ENCODE results near the gene CUX1. TPM values are rescaled to one million over a fixed set of nuclear protein-coding genes. Genes with fewer than 3 reads are reported as not detected.

CUX1 gene
- total RNA-seq, 1 donor = 46.2 TPM

DNA sequence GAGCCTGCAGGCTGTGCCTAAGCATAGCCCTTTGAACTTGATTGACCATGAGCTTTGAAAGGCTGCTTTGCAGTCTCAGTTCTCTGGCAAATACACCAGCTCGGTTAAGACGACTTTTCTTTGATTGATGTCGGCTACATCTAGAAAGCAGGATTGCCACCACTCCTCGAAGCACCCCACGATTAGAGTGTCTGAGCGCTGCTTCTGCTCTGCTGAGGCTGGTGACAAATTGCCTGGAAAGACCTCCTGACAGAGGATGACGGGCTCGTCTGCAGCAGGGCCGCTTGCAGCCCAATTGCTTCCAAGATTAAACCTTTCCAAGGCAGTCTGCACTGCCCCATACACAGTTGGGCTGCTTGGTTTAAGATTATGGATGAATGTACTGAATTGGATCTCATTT is 182.0 kb downstream of the CUX1 start:
- DNase-seq (ENCODE audit: low read depth) = no peak
- TF ChIP-seq, protein P1, sequence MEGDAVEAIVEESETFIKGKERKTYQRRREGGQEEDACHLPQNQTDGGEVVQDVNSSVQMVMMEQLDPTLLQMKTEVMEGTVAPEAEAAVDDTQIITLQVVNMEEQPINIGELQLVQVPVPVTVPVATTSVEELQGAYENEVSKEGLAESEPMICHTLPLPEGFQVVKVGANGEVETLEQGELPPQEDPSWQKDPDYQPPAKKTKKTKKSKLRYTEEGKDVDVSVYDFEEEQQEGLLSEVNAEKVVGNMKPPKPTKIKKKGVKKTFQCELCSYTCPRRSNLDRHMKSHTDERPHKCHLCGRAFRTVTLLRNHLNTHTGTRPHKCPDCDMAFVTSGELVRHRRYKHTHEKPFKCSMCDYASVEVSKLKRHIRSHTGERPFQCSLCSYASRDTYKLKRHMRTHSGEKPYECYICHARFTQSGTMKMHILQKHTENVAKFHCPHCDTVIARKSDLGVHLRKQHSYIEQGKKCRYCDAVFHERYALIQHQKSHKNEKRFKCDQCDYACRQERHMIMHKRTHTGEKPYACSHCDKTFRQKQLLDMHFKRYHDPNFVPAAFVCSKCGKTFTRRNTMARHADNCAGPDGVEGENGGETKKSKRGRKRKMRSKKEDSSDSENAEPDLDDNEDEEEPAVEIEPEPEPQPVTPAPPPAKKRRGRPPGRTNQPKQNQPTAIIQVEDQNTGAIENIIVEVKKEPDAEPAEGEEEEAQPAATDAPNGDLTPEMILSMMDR (IDR thresholded peaks at IDR 0.05; ENCODE audit: insufficient read depth, low read depth, low read length) = no peak
- H3K4me3 ChIP-seq (ENCODE audit: low read depth, low read length) = no peak overlapping the region

- no peak overlapping the region for H3K4me3 ChIP-seq (ENCODE audit: low read depth, low read length)
- DNase-seq (ENCODE audit: low read depth) = no peak
- TF ChIP-seq, protein P1 (IDR thresholded peaks at IDR 0.05; ENCODE audit: insufficient read depth, low read depth, low read length) = no peak
These were observed 182.7 kb downstream of the CUX1 start for GRCh38 chr7:102000123-102000522.

DNA sequence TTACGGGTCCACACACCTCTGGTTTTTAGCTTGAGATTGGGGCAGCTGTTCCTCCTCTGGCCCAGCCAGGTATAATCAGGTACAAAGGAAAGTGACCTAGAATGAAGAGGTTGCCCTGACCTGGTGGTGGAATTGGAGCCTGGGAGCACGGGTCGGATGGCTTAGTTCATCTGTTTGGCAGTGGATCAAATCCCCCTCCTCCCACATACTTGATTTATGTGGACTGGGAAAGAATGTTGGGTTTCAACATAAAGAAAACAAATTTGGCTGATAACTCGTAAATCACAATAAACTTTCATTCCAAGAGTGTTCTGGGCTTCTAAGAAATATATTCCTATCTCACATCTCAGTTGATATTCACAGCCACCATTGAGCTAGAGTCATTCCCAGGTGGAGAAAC is 186.8 kb downstream of the CUX1 start:
- no peak overlapping the region for H3K4me3 ChIP-seq (ENCODE audit: low read depth, low read length)
- TF ChIP-seq, protein P1 (IDR thresholded peaks at IDR 0.05; ENCODE audit: insufficient read depth, low read depth, low read length) = no peak
- peak; percentile 75 for DNase-seq (ENCODE audit: low read depth)

GRCh38 chr7:102004848-102005247 is 187.4 kb downstream of the CUX1 start:
- H3K4me3 ChIP-seq (ENCODE audit: low read depth, low read length) = no peak overlapping the region
- DNase-seq (ENCODE audit: low read depth) = peak; percentile 52
- TF ChIP-seq, protein P1 (IDR thresholded peaks at IDR 0.05; ENCODE audit: insufficient read depth, low read depth, low read length) = no peak

- no peak for DNase-seq (ENCODE audit: low read depth)
- no peak overlapping the region for H3K4me3 ChIP-seq (ENCODE audit: low read depth, low read length)
- TF ChIP-seq, protein P1 (IDR thresholded peaks at IDR 0.05; ENCODE audit: insufficient read depth, low read depth, low read length) = no peak
These were observed 188.6 kb downstream of the CUX1 start for GRCh38 chr7:102005933-102006480.

DNA sequence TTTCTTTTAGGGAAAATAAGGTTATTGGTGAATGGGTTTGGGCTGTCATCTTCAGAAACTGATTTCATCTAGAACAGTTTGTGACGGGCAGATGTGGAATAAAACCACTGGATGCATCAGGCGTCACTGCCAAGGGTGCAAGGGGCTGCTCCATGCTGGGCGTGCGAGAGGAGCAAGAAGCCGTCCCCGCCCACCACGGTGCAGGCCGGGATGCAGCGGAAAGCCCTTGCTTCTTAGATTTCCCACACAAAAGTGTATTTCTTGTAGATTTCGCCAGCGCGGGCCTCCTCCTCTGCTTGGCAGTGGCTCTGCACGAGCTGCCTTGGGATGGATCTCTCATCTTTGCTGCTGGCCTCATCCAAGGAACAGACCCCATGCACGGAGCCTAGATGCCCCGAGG is 189.3 kb downstream of the CUX1 start:
- DNase-seq (ENCODE audit: low read depth) = no peak
- TF ChIP-seq, protein P1 (IDR thresholded peaks at IDR 0.05; ENCODE audit: insufficient read depth, low read depth, low read length) = no peak
- no peak overlapping the region for H3K4me3 ChIP-seq (ENCODE audit: low read depth, low read length)

Measured in fibroblast of villous mesenchyme (primary cell).